ENCODE data around the gene GMCL1. TPM values are rescaled to one million over a fixed set of nuclear protein-coding genes. Genes with fewer than 3 reads are reported as not detected.

Gene GMCL1
- total and polyA plus RNA-seq, 2 of the 13 experiments (the other 11 are each of a cell fraction or from before 2014, with no cell fraction given), result 18.7 to 24.0 TPM

DNA sequence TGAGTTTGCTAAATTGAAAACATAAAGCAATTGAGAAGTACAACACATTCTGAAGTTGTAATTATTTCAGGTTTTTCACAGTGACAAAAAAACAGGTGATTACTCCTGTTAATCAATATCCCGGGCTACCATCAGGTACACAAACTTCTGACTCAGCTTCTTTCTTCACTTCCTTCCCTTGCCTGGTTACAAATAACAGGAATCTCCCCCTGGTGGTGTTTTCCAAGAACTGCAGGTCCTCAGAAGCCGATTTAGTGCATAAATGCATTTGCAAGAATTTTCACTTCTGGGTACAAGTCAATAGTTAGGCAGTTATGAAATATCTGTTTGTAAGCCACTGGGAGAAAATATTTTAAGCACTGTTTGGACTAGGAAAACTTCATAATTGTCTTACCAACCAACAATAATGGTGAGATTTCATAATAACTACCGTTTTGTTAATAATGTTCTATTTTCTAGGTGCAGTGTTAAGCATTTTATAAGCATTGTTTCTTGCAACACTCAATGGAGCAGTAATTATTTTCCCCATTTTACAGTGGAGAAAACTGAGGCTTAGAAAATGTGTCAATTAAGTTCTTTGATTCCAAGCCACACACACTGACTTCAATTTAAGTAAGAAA is 12.4 kb upstream of the GMCL1 start (continued):
- TF ChIP-seq, protein P1, sequence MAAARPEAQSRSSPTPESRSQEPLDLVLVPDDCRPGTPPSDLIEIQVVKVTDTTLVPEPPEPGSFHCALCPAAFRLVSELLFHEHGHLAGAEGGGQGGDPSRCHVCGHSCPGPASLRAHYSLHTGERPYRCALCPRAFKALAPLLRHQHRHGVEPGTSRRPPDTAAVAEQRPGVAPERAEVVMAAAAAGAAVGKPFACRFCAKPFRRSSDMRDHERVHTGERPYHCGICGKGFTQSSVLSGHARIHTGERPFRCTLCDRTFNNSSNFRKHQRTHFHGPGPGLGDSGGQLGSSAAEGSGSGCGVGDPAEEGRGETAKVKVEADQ (CRISPR knock-in tag; IDR thresholded peaks at IDR 0.05; ENCODE audit: borderline replicate concordance), result no peak
- TF ChIP-seq SSRP1 (CRISPR knock-in tag; IDR thresholded peaks at IDR 0.05), result 0 out of 2 replicates have a peak, but pooled peaks have one; percentile 59
- TF ChIP-seq SOX5 (CRISPR knock-in tag; IDR thresholded peaks at IDR 0.05; ENCODE audit: borderline replicate concordance), result peak; percentile 40; the same call in 1 of the 2 replicates
- no peak for TF ChIP-seq ZC3H13 (CRISPR knock-in tag; IDR thresholded peaks at IDR 0.05)
- no peak for TF ChIP-seq PHF8 (CRISPR knock-in tag; IDR thresholded peaks at IDR 0.05)
- no peak for TF ChIP-seq ZNF75D (CRISPR knock-in tag; IDR thresholded peaks at IDR 0.05; ENCODE audit: borderline replicate concordance)
- TF ChIP-seq NKX3-1 (CRISPR knock-in tag; IDR thresholded peaks at IDR 0.05), result no peak
- no peak for TF ChIP-seq ZNF383 (CRISPR knock-in tag; IDR thresholded peaks at IDR 0.05; ENCODE audit: borderline replicate concordance)
- no peak for TF ChIP-seq SNRNP70 (IDR thresholded peaks at IDR 0.05; ENCODE audit: low read depth, low read length)
- TF ChIP-seq ZNF124 (CRISPR knock-in tag; IDR thresholded peaks at IDR 0.05), result 0 out of 2 replicates have a peak, but pooled peaks have one; percentile 56
- peak; percentile 73 for TF ChIP-seq ARID5B (CRISPR knock-in tag; IDR thresholded peaks at IDR 0.05)
- peak; percentile 64 for TF ChIP-seq ELF1 (CRISPR knock-in tag; IDR thresholded peaks at IDR 0.05)
- peak; percentile 31; the same call in 1 of the 2 replicates for TF ChIP-seq GABPB1 (CRISPR knock-in tag; IDR thresholded peaks at IDR 0.05)
- TF ChIP-seq ZNF850 (CRISPR knock-in tag; conservative IDR thresholded peaks at IDR 0.05), result no peak
- TF ChIP-seq ZFP91 (CRISPR knock-in tag; IDR thresholded peaks at IDR 0.05; ENCODE audit: borderline replicate concordance), result no peak
- TF ChIP-seq SAP130 (CRISPR knock-in tag; IDR thresholded peaks at IDR 0.05; ENCODE audit: low read depth), result peak; percentile 62
- TF ChIP-seq SMC3 (IDR thresholded peaks at IDR 0.05; ENCODE audit: low read length), result peak; percentile 99
- TF ChIP-seq HMGXB4 (CRISPR knock-in tag; IDR thresholded peaks at IDR 0.05; ENCODE audit: borderline replicate concordance in 1 of 2, low read depth in 1 of 2), result peak in 1 of 2 experiments; percentile 53; a peak in 1 of 4 replicates
- peak; percentile 54; the same call in 1 of the 2 replicates for TF ChIP-seq DNMT3B (CRISPR knock-in tag; conservative IDR thresholded peaks at IDR 0.05)
- peak; percentile 75 for TF ChIP-seq CEBPG (CRISPR knock-in tag; IDR thresholded peaks at IDR 0.05)
- peak; percentile 67; the same call in 1 of the 2 replicates for TF ChIP-seq ZNF317 (CRISPR knock-in tag; IDR thresholded peaks at IDR 0.05)
- TF ChIP-seq NAIF1 (CRISPR knock-in tag; IDR thresholded peaks at IDR 0.05; ENCODE audit: borderline replicate concordance), result 0 out of 2 replicates have a peak, but pooled peaks have one; percentile 41
- no peak for TF ChIP-seq ZNF777 (CRISPR knock-in tag; IDR thresholded peaks at IDR 0.05)
